ENCODE data around the gene LRRC32.
"Not testable (repeated sequence)": the region's sequence is repeated elsewhere in the genome, so short reads cannot be mapped to it uniquely, and the experiment has no call there.

Gene LRRC32

GRCh38 chr11:76608228-76608627 lies 62.3 kb downstream of the LRRC32 start:
- not testable (repeated sequence) for H3K36me3 ChIP-seq (ENCODE audit: insufficient read depth, low read length); H3K9ac ChIP-seq (ENCODE audit: low read depth, low read length); H3K9me3 ChIP-seq (ENCODE audit: control insufficient read depth, insufficient read depth, low read length)
- peaks cover 18% of the 10 kb centered on the region; the same call in 1 of the 2 replicates for H3K4me1 ChIP-seq (ENCODE audit: insufficient read depth, low read length)

Data from ES-I3 (cell line).